ENCODE results near the gene MICALL2.

The MICALL2 gene

DNA sequence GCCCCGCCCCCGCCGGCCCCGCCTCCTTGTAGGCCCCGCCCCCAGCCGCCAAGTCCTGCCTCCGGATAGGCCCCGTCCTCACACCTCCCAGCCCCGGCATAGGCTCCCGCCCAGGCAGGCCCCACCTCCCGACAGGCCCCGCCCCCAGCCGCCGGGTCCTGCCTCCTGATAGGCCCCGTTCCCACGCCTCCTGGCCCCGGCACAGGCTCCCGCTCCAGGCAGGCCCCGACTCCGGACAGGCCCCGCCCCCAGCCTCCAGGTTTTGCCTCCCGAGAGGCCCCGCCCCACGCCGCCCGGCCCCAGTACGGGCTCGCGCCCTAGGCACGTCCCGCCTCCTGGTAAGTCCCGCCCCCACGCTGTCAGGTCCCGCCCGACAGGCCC, 232 bp upstream of the MICALL2 start:
- TF ChIP-seq ZFX (IDR thresholded peaks at IDR 0.05; ENCODE audit: borderline replicate concordance) (no peak), CTCF (IDR thresholded peaks at IDR 0.05) (no peak)
- peak overlapping the region; percentile 74 for H3K27ac ChIP-seq

- no peak for TF ChIP-seq CTCF (IDR thresholded peaks at IDR 0.05)
- TF ChIP-seq ZFX (IDR thresholded peaks at IDR 0.05; ENCODE audit: borderline replicate concordance), result no peak
- H3K27ac ChIP-seq, result peak overlapping the region; percentile 74
Observed at GRCh38 chr7:1457949-1458682, 1.2 kb downstream of the MICALL2 start.

- no peak overlapping the region; the same call in 1 of the 2 replicates for H3K27ac ChIP-seq
- TF ChIP-seq CTCF (IDR thresholded peaks at IDR 0.05) (no peak), ZFX (IDR thresholded peaks at IDR 0.05; ENCODE audit: borderline replicate concordance) (no peak)
Observed at GRCh38 chr7:1457059-1457948, 2.0 kb downstream of the MICALL2 start.

DNA sequence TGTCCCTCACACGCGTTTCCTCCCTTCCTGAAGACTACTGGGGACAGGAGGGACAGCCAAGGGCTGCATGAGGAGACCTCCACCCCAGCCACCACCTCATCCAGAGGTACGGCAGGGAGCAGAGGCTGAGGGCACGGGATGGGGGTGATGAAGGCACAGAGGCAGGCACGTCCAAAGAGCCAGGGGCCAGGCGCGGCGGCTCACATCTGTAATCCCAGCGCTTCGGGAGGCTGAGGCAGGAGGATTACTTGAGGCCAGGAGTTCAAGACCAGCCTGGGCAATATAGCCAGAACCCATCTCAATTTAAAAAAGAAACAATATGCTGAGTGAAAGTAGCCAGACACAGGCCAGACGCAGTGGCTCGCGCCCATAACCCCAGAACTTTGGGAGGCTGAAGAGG, 3.3 kb downstream of the MICALL2 start:
- no peak for TF ChIP-seq ZFX (IDR thresholded peaks at IDR 0.05; ENCODE audit: borderline replicate concordance)
- no peak for TF ChIP-seq CTCF (IDR thresholded peaks at IDR 0.05)
- peak overlapping the region; percentile 83 for H3K27ac ChIP-seq

GRCh38 chr7:1455241-1455939, 3.9 kb downstream of the MICALL2 start:
- H3K27ac ChIP-seq, result peak overlapping the region; percentile 83
- TF ChIP-seq CTCF (IDR thresholded peaks at IDR 0.05) (no peak), ZFX (IDR thresholded peaks at IDR 0.05; ENCODE audit: borderline replicate concordance) (no peak)

GRCh38 chr7:1454542-1454941, 4.7 kb downstream of the MICALL2 start:
- TF ChIP-seq CTCF (IDR thresholded peaks at IDR 0.05) (no peak), ZFX (IDR thresholded peaks at IDR 0.05; ENCODE audit: borderline replicate concordance) (no peak)
- peak overlapping the region; percentile 83 for H3K27ac ChIP-seq

Data from 22Rv1 (cell line).